GM19438 (cell line): ENCODE measurements around the gene F13A1.

Experiments used
- ATAC-seq: cut with Tn5 transposase; IDR thresholded peaks from one replicate; pipeline ENCODE4 v1.9.1; 2021; ENCODE audit warnings: low read depth; ENCODE audit not compliant: unreplicated experiment

Gene F13A1

DNA sequence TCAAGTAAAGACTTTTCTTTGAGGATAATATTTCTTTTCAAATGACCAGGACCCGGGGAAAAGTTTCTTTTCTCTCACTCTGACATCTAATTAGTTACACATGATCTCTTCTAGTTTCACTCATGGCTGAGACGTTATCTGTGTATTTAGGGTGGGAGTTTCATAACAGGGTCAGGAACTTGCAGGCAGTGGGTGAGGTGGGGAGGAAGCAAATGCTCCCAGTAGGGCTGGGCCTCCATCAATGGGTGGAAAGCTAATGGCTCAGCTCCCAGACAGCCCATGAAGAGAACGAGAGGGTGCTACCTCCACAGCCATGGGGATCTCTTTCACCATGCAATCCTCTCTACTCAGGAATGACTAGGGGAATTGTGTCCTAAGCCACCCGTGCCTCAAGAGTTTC lies 119.3 kb downstream of the F13A1 start:
- ATAC-seq, result no peak

DNA sequence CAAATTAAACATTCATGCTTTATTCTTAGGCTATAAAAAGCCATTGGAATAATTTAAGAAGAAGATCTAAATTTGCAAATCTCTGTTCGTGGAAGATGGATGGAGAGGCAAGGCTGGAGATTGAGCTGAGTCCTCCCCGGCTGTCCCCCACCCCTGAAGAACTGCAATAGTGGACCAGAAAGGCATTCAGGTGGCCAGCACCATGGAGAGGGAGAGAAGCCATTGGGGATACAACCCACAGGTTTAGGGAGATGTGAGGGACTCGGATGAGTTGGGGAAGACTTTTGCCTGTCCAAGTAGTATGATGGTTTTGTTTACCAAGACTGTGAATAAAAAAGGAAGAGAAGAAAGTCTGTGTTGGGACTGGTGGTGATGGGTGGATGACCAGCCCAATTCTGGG lies 120.8 kb downstream of the F13A1 start:
- ATAC-seq, result no peak

- ATAC-seq, result no peak
Measured at GRCh38 chr6:6196762-6197161, 123.7 kb downstream of the F13A1 start.

GRCh38 chr6:6195080-6195479 lies 125.4 kb downstream of the F13A1 start:
- ATAC-seq, result no peak

GRCh38 chr6:6193221-6193745 lies 127.2 kb downstream of the F13A1 start:
- ATAC-seq, result no peak

DNA sequence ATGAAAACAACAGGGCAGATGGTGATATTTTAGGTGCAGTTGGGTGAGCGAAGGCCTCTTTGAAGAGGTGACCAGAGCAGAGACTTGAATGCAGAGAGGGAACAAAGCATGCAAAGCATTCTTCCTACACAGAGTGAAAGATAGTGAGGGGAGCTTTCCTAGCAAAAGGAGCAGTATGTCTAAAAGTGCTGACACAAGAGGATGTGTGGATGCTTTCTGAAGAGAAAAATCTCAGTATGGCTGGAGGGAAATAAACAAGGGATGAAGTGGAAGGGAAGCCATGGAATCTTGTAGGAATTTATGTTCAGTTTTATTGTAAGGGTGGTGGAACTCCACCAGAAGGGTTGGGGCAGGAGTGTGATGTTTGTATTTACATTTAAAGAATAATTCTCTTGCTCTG lies 128.6 kb downstream of the F13A1 start:
- no peak for ATAC-seq

DNA sequence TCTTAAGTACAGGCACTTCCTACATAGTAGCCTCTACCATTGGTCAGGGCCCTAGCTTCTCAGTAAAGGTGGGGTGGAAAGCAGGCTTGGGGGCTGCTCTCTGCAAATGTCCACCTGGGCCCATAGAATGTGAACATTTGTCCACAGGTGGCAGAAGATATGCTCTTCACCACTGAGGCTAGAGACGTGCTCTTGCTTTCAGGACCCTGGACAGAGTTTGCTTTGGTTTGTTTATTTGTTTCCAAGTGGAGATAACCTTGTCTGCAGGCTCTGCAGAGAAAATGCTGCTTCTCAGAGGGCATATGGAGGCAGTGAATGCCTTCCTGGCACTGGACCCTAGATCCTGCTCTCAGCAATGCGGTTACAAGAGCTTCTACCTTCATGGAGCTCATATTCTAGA lies 129.0 kb downstream of the F13A1 start:
- ATAC-seq, result no peak

DNA sequence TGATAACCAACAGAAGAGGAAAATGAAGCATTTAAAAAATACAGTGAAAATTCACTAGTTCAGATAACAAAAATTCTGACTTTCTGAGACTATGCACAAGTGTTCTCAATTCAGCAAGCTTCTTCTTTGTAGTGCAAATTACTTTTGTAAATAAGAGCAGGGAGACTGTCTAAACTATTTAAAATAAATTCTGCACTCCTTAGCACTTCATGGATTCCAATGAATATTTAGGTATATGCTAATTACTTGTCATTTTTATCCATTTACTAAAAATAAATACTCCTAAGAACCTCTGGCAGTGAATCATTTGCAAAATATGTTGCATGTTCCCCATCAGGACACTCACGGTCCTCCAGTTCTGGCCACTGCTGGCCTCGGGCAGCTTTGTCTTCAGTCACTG lies 139.8 kb downstream of the F13A1 start:
- no peak for ATAC-seq

- no peak for ATAC-seq
Measured at GRCh38 chr6:6179858-6180623, 140.4 kb downstream of the F13A1 start.

- ATAC-seq, result no peak
Measured at GRCh38 chr6:6178795-6179194, 141.7 kb downstream of the F13A1 start.

GRCh38 chr6:6177754-6178153 lies 142.7 kb downstream of the F13A1 start:
- no peak for ATAC-seq

- no peak for ATAC-seq
Measured at GRCh38 chr6:6176586-6177228, 143.8 kb downstream of the F13A1 start.

DNA sequence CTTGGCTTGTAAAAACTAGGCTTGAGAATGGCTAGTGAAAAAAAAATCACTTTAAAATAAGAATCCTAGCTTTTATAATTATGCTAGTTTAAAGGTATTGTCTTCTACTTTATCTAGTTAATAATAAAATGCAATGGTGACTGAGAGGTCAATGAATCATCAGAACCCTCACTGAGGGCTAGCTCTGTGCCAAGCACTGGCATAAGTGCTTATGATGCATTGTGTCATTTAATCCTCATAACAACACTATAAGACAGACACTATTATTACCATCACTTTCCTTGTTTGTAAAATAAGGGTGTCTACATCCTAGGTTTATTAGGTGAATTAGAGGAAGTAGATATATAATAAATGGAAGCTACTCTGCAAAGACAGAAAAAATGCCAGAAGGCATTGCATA lies 144.3 kb downstream of the F13A1 start:
- ATAC-seq, result no peak

GRCh38 chr6:6169141-6169540 lies 151.3 kb downstream of the F13A1 start:
- no peak for ATAC-seq

GRCh38 chr6:6166064-6166463 lies 154.4 kb downstream of the F13A1 start:
- ATAC-seq, result no peak

DNA sequence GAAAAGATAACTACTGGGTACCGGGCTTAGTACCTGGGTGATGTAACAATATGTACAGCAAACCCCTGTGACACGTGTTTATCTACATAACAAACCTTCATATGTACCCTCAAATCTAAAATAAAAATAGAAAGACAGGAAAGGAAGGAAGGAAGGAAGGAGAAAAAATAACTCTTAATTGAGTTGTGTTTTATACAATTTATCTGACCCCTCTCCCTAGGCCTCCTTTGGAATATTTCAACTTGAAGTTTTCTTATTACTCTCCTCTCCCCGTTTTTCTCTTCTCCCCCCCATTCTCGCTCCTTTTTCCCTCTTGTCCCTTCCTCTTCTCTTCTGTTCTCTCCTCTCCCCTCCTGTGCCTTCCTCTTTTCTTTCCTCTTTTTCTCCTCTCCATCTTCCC lies 156.1 kb downstream of the F13A1 start:
- no peak for ATAC-seq

DNA sequence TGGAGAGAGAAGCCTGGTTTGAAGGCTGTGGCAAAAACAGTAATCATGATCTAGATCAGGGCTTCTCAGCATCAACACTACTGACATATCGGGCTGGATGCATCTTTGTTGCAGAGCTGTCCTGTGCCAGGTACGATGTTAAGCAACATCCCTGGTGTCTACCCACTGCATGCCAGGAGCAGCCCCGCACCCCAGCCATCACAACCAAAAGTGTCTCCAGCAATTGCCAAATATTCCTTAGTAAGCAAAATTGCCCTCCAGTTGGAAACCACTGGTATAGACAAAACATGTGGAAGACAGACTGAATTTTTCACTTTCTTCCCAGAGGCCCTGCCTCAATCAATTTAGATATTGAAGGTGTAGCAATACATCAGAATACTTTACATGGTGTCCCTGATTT lies 166.1 kb downstream of the F13A1 start:
- no peak for ATAC-seq

DNA sequence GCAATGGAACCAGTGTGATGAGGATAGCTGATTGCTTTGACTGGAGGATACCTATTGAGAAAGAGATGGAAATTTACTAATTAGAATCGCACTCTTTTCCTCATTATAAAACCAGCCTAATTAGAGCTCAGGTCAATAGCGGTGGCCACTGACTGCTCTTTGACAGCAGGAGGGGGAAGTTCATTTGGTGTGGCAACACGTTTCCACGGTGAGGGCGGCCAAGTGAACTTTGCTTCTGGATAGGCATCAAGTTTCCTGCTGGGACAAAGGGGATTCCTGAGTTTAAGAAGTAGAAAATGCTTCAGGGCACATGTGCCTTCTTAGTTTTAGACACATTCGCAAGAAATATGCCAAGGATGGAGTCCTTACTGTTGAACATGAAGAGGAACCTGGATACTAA lies 168.4 kb downstream of the F13A1 start:
- no peak for ATAC-seq

DNA sequence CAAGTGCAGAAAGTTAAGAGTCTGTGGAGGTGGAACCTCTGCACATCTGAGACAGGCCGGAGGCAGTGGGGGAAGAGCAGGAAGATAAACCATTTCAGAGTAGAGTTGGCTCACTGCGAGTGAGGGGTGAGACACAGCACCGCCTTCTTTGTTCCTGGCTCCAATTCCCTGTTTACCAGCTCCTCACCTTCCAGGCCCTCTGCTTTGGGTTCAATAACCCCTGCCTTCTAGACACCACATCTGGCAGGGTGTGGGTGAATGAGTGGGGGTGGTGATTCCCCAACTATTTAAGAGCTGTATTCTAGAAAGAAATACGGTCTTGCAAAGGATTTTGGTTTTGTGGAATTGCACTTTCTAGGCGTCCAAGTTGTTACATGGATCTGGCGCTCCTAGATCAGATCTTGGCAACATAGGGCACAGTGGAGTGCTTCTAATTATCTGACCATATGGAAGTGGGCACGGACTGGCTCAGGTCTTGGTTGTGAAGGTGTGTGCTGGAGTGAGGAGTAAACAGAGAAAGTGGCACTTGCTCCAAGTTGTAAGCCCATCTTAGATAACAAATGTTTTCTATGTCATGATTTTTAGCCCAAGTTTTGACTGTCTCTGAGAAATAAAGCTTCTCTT lies 172.2 kb downstream of the F13A1 start:
- ATAC-seq, result no peak

DNA sequence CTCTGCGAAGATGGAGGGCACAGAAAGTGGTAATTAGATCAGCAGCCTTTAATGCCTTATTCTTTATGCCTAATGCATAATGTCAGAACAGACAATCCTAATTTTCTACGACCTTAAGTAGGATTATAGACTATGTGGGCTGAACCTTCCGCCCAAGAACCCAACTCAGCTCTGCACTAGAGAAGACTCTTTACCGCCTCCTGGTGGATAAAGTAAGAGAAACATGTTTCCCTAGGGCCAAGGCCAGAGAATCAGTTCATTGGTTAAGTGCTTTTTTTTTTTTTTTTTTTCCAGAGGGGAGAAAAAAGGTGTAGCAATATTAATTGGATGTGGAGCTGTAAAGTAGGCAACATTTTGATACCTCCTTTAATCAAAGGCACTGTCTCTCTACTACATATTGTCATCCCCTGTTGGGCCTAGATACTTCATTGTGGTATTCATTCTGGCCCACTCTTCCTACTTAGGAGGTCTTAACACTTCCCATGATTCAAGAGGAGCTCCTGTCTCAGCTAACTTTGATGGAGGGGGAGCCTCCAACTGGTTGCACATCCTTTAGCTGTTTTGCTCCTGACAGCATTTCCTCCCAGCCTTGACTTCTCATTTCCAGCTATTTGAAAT lies 188.9 kb downstream of the F13A1 start:
- ATAC-seq, result no peak

DNA sequence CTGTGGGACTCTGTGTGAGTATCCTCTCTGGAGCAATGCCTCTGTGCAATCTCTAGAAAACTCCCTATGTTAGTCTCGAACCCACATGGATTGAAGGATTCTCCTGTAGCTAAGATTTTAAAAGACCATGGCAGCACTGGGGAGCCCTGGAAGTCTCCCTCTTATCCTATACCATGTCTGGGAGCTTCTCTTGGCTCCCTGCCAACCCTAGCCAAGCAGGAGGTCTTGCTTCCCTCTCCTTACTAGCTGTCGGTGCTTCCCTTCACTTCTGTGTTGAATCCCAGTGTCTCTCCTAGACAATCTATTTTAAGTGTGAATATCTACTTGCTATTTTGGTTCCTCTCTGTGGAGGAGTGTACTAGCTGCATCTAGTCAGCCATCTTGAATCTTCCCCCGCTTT lies 195.0 kb downstream of the F13A1 start:
- no peak for ATAC-seq
